AG10803 (cell line): ENCODE data around the gene GPX2.

Experiments
- DNase-seq: peaks from one replicate; pipeline ENCODE4 v3.0.0; 2010; ENCODE audit warnings: low read depth
- H3K4me3 ChIP-seq: 2 replicates; pipeline ENCODE4 v1.5.1; 2011; ENCODE audit warnings: mild to moderate bottlenecking, low read length, control low read depth
- TF ChIP-seq, protein P1 (sequence below): conservative IDR thresholded peaks from 2 replicates; pipeline ENCODE4 v1.5.1; 2011; ENCODE audit warnings: mild to moderate bottlenecking, low read length, control low read depth, inconsistent platforms

Gene GPX2

DNA sequence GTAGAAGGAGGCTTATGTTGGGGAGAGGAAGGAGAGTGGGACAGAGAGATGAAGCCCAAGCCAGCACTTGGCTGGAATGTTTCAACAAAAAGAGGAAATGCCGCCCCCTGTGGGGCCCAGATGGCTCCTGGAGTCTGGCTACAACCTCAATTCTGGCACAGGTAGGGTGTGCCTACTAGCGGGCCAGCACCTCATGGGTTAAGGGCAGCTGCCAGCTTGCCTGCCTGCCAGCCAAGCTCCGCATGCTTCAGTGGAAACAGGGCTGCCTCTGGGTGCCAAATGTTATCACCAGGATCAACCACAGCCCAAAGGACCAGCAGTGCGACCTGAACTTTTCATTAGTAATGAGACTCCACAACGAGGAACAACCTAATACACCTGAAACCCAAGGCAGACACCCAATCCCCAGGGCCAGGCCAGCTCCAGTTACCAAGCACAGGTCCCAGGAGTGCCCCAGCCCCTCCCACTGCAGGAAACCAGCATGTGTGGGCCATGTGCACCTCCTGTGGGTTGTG lies 18.3 kb upstream of the GPX2 start:
- no peak overlapping the region for H3K4me3 ChIP-seq
- no peak for DNase-seq
- TF ChIP-seq, protein P1, sequence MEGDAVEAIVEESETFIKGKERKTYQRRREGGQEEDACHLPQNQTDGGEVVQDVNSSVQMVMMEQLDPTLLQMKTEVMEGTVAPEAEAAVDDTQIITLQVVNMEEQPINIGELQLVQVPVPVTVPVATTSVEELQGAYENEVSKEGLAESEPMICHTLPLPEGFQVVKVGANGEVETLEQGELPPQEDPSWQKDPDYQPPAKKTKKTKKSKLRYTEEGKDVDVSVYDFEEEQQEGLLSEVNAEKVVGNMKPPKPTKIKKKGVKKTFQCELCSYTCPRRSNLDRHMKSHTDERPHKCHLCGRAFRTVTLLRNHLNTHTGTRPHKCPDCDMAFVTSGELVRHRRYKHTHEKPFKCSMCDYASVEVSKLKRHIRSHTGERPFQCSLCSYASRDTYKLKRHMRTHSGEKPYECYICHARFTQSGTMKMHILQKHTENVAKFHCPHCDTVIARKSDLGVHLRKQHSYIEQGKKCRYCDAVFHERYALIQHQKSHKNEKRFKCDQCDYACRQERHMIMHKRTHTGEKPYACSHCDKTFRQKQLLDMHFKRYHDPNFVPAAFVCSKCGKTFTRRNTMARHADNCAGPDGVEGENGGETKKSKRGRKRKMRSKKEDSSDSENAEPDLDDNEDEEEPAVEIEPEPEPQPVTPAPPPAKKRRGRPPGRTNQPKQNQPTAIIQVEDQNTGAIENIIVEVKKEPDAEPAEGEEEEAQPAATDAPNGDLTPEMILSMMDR, result no peak

DNA sequence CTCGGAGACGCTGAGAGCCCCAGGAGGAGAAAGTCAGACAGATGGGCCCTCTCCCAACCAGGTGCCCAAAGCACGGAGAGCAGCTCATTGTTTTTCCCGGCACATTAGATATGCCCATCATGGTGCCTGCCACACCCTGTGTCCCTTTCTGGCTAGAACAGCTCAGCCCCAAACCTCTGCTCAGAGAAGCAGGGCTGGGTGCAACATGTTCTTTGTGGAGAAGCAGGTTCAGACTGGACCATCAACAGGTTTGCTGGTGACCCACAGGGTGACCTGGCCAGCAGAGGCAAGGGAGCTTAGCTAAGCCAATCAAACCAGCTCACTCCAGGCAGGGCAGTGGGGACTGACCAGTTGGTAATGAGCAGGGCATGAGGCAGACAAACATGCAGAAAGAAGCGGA lies 16.2 kb upstream of the GPX2 start:
- H3K4me3 ChIP-seq, result no peak overlapping the region
- TF ChIP-seq, protein P1, result no peak
- no peak for DNase-seq

DNA sequence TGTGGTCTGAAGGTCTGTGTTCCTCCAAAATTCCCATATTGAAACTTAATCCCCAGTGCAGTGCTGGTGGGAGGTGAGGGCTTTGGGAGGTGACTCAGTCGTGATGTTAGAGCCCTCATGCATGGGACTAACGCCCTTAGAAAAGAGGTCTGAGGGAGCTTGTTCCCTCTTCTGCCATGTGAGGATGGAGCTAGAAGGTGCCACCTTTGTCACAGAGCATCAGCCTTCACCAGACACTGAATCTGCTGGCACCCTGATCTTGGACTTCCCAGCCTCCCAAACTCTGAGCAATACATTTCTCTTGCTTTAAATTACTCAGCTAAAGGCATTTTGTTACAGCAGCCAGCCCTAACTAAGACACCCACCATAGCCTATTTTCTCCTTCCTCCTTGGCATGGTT lies 15.7 kb upstream of the GPX2 start:
- TF ChIP-seq, protein P1, result no peak
- no peak for DNase-seq
- H3K4me3 ChIP-seq, result no peak overlapping the region

DNA sequence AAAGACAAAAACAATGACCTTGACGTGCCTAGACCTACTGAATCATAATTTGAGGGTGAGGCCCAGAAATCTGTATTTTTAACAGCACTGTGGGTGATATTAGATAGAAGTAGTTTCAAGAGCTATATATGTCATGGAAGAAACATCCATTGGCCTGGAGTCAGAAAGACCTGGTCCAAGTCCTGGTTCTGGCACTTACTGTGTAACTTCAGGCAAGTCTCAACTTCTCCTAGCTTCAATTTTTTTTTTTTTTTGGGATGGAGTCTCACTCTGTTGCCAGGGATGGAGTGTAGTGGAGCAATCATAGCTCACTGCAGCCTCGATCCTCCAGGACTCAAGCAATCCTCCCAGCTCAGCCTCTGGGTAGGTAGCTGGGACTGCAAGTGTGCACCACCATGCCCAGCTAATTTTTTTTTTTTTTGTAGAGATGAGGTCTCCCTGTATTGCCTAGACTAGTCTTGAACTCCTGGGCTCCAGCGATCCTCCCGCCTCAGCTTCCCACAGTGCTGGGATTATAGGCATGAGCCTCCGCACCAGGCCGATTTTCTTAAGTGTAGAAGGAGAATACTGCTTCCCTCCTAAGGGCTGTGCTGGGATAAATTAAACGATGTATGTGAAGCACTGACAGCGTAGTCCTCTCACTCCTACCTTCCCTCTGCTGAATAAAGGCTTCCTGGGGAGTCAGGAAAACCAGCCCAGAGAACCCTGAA lies 14.3 kb upstream of the GPX2 start:
- no peak for DNase-seq

DNA sequence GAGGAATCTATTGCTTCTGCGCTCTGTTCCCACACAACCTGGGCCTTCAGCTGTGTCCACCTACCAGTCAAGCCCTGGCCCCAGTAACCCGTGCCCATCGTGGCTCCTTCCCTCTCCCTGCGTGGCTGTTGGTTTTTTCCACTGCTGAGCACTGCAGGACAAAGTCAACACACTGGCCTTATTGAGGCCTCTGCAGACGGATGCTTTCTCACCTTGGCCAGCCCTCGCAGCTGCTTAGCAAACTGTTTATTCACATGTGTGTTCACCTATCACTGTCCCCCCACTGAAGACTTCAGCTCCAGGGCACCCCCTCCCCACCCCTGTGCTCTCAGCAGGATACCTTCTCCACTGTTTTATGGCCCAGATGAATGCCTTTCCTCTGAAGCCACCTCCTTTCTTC lies 12.8 kb upstream of the GPX2 start:
- no peak for DNase-seq
- TF ChIP-seq, protein P1, result no peak

More for the DNA sequence above, 14.3 kb upstream of the GPX2 start:
- TF ChIP-seq, protein P1, result no peak
- H3K4me3 ChIP-seq, result no peak overlapping the region

DNA sequence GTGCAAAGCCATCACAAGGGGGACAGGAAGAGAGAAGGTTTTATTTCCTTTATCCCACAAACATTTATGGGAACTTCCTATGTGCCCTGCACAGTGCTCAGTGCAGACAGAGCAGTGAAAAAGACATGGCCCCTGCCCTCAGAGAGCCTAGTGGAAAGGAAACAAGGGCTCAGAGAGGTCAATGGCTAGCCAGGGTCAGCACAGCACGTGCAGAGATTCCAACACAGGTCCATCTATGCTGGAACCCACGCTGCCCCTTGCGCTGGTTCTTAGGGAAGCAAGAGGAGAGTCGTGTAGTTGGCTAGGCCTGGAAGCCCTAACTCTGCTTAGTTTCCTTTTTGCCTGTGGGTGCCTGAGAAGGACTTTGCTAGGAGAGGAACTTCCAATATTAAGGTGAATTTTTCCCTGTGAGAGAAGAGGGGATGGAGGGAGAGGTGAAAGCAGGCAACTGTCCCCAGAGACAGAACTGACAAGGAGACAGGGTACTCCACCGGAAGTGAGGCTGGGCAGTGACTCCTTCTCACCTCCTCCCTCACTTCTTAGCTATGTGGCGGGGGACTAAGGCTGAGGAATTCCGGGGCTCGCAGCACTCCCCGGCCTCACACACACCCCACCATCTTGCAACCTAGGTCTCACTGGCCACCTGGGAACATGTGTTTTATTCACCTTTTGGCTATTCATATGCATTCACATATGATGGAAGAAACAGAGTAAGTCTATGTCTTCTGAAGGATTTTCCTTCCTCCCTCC lies 12.1 kb upstream of the GPX2 start:
- TF ChIP-seq, protein P1, result no peak

More for the DNA sequence above, 12.8 kb upstream of the GPX2 start:
- H3K4me3 ChIP-seq, result no peak overlapping the region

More for the DNA sequence above, 12.1 kb upstream of the GPX2 start:
- H3K4me3 ChIP-seq, result no peak overlapping the region
- DNase-seq, result no peak
